ENCODE measurements around the gene NRF1. TPM values are rescaled to one million over a fixed set of nuclear protein-coding genes. Genes with fewer than 3 reads are reported as not detected.
A peak's percentile ranks its signal among the peaks of the same experiment; 100 is the strongest.

NRF1 gene
- total RNA-seq, 1 experiment from 2014 or later, result 6.7 TPM

DNA sequence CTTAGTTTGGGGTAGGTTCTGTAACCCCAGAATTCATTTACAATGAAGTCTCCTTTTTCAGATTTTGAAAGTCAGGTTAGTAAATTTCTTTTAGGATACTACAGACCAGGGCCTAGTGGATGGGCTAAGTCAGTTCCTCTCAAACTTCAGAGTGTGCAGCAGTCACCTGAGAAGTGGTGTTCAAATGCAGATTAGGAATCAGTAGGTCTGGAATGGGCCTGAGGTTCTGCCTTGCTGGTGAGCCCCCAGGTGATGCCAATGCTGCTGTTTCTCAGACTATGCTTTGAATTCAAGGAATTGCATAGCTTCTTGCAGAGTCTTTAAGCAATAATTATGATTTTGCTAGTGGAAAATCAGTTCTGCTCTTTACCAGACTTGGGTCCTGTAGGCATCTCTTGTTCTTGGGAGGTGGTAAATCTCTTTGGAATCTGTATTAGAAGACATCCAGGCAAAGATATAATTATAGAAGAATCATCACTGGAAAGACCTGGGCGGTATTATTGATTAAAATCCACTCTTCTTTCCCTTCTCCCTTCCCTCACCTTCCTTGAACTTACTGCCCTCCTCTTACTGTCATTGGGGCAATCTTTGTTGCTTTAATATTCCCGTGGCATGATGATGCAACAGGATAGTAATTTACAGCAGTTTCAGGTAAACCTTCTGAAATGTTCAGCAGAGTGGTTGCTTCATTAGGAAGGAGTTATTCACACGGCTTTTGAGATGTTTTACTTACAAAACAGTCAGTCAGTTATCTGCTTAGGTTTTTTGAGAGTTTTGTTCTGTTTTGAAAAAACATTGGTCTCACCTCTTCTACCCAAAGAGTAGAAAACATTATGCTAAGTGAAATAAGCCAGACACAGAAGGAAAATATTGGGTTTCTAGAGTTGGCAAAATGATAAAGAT is 87.2 kb downstream of the NRF1 start:
- in situ Hi-C loops (cut with HindIII; ENCODE audit: low pct_unique_long_range_greater_than_20kb, low sequenced_read_pairs), result loop anchor here (25.0 kb wide), 1 partner anchor 114 kb away; no protein-coding TSS in a partner anchor
- no peak for DNase-seq (ENCODE audit: low read depth, low spot score)

GRCh38 chr7:129702316-129702715 is 90.8 kb downstream of the NRF1 start:
- in situ Hi-C loops (cut with HindIII; ENCODE audit: low pct_unique_long_range_greater_than_20kb, low sequenced_read_pairs), result no loop called here
- DNase-seq (ENCODE audit: low read depth, low spot score), result no peak

GRCh38 chr7:129702761-129703338 is 91.3 kb downstream of the NRF1 start:
- in situ Hi-C loops (cut with HindIII; ENCODE audit: low pct_unique_long_range_greater_than_20kb, low sequenced_read_pairs), result no loop called here
- no peak for DNase-seq (ENCODE audit: low read depth, low spot score)

DNA sequence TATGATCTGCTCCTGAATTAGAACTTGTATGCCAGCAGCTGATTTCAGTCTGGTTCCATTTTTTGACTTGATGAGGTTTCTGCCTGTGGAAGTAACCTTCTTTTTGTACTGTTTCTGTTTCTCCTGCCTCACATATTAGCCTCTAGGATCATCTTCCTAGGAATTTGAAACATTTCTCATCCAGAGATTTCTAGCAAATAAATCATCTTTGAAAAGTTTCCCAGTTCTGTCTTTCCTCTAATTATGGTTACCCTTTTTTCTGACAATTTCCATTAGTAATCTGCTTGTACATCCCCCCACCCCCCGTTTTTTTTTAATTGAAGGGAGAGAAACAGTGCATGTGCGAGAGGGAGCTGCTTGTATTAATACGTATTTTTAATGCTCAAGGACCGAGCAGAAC is 92.2 kb downstream of the NRF1 start:
- in situ Hi-C loops (cut with HindIII; ENCODE audit: low pct_unique_long_range_greater_than_20kb, low sequenced_read_pairs), result no loop called here
- no peak for DNase-seq (ENCODE audit: low read depth, low spot score)

DNA sequence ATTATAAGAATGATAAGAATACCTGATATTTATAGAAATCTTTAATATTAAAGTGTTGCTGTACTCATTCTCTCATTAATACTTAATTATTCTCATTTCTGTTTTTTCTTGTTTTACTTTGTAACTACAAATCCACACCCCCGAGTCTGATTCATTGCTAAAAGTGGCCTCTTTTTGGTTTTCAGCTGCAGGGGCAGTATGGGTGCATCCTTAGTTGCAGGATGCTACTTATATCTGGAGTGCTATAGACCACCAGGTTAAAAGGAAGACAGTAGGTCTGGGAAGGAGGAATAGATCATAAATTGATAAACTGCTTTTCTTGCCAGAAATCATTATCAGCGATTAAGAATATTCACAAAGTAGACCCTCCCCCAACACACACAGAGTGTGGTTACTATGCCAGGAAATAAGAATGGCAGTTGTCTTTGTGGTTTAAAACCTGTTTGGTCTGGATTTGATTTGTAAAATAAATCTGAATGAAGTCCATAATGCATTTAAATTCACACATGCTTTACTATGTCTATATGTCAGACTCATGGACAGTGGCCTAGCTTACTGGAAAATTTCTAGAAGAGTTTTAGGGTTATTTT is 96.5 kb downstream of the NRF1 start:
- in situ Hi-C loops (cut with HindIII; ENCODE audit: low pct_unique_long_range_greater_than_20kb, low sequenced_read_pairs), result no loop called here
- DNase-seq (ENCODE audit: low read depth, low spot score), result no peak

GRCh38 chr7:129713544-129713943 is 102.0 kb downstream of the NRF1 start:
- no peak for DNase-seq (ENCODE audit: low read depth, low spot score)
- in situ Hi-C loops (cut with HindIII; ENCODE audit: low pct_unique_long_range_greater_than_20kb, low sequenced_read_pairs), result no loop called here

DNA sequence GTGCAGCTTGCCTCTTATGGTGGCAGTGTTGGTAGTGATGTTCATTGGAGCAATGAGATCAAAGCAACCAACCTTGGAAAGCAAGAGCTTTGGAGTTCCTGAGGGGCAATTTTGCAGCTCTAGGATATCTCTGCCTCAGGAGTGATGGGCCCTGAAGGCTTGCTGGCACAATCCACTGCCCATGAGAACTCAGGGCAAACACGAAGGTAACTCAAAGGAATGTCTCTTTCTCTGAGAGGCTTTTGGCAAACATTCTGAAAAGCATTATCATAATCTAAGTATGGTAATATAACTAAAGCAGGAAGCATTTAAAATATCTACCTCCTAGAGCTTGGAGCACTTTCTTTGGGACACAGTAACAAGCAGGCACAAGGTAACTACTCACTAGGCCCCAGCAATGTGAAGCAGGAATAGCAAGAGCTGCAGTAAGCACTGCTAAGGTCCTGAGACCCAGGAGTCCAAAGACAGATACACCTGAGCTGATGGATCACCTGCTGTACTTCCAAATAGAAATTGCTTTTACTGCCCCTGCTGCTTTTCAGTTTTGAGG is 103.1 kb downstream of the NRF1 start:
- in situ Hi-C loops (cut with HindIII; ENCODE audit: low pct_unique_long_range_greater_than_20kb, low sequenced_read_pairs), result no loop called here
- no peak for DNase-seq (ENCODE audit: low read depth, low spot score)

GRCh38 chr7:129719980-129720732 is 108.6 kb downstream of the NRF1 start:
- in situ Hi-C loops (cut with HindIII; ENCODE audit: low pct_unique_long_range_greater_than_20kb, low sequenced_read_pairs), result no loop called here
- no peak for DNase-seq (ENCODE audit: low read depth, low spot score)

DNA sequence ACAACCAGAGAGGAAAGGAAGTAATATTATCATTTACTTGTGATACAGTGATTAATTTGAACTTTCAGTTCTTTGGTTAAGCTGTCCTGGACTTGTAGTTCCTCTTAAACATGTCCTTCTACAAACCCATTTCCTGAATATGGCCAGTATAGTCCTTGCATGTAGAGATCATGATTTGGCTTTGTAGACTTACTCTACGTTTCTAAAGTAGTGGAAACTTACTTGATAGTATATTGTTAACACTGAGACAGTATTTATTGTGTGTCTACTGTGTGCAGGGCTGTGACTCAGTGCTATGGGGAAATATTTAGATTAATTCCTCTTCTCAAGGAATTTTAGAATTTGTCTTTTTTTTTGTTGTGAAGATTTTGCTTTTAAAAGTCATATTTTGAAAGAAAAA is 109.5 kb downstream of the NRF1 start:
- DNase-seq (ENCODE audit: low read depth, low spot score), result no peak
- in situ Hi-C loops (cut with HindIII; ENCODE audit: low pct_unique_long_range_greater_than_20kb, low sequenced_read_pairs), result no loop called here

- in situ Hi-C loops (cut with HindIII; ENCODE audit: low pct_unique_long_range_greater_than_20kb, low sequenced_read_pairs), result no loop called here
- no peak for DNase-seq (ENCODE audit: low read depth, low spot score)
Measured at GRCh38 chr7:129723679-129724078, 112.2 kb downstream of the NRF1 start.

GRCh38 chr7:129724796-129725195 is 113.3 kb downstream of the NRF1 start:
- no peak for DNase-seq (ENCODE audit: low read depth, low spot score)
- in situ Hi-C loops (cut with HindIII; ENCODE audit: low pct_unique_long_range_greater_than_20kb, low sequenced_read_pairs), result no loop called here

DNA sequence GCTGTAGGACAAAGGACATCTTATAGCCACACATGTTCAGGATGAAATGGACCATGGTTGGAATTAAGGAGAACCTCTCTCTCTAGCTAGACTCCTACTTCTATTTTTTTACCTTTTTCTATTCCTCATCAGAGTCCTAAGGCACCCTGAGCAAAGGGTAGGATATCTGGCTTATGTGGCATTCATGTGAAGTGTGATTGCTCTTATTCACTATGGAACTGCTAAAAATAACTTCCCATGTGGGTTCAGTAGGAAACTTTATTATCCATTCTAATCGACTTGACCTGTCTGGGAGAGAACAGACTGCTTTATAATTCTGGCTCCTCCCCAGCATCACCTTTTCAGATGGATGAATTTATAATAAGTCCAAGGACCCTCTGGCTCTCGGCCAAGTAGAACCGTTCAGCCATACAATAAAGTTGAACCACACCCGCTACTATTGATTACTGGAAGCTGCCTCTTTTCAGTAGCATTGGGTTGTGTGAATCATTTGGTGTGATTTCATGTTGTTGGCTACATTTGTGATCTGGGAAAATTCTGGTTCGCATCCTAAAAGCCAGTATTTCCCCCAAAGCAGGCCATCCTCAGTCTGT is 117.5 kb downstream of the NRF1 start:
- no peak for DNase-seq (ENCODE audit: low read depth, low spot score)
- in situ Hi-C loops (cut with HindIII; ENCODE audit: low pct_unique_long_range_greater_than_20kb, low sequenced_read_pairs), result no loop called here

DNA sequence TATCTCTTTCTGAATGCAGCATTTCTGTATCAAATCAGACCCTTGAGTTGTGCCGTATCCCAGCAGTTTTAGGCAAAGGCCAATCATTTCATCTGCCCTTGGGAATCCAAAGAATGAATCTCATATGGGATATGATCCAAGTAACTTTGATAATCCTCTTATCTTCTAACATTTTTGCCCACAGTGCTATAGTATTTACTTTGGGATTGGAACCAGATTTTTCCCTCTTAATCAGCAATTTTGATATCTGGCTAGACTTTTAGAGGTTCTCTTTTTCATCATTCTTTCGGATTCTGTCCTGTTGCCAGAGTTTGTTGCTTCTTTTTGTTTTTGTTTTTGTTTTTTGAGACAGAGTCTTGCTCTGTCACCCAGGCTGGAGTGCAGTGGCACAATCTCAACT is 118.0 kb downstream of the NRF1 start:
- in situ Hi-C loops (cut with HindIII; ENCODE audit: low pct_unique_long_range_greater_than_20kb, low sequenced_read_pairs), result no loop called here
- no peak for DNase-seq (ENCODE audit: low read depth, low spot score)

DNA sequence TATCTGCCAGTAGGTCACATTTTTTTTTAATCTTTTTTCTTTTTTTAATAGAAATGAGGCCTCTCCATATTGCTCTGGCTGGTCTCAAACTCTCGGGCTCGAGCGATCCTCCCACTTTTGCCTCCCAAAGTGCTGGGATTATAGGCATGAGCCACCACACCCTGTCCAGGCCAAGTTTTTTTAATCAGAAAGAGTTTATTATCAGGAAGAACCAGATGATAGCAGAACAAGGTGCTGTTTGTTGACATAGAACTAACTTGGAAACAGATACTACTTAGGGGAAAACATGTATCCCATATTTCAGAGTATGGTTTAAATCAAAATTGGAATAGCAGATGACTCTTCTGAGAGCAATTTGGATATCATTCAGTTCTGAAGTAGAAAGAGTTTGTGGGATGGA is 118.6 kb downstream of the NRF1 start:
- in situ Hi-C loops (cut with HindIII; ENCODE audit: low pct_unique_long_range_greater_than_20kb, low sequenced_read_pairs), result no loop called here
- DNase-seq (ENCODE audit: low read depth, low spot score), result no peak

GRCh38 chr7:129734400-129734799 is 122.9 kb downstream of the NRF1 start:
- DNase-seq (ENCODE audit: low read depth, low spot score), result no peak
- in situ Hi-C loops (cut with HindIII; ENCODE audit: low pct_unique_long_range_greater_than_20kb, low sequenced_read_pairs), result no loop called here

- in situ Hi-C loops (cut with HindIII; ENCODE audit: low pct_unique_long_range_greater_than_20kb, low sequenced_read_pairs), result no loop called here
- peak; percentile 48 for DNase-seq (ENCODE audit: low read depth, low spot score)
Measured at GRCh38 chr7:129739427-129739826, 127.9 kb downstream of the NRF1 start.

GRCh38 chr7:129740574-129741410 is 129.3 kb downstream of the NRF1 start:
- in situ Hi-C loops (cut with HindIII; ENCODE audit: low pct_unique_long_range_greater_than_20kb, low sequenced_read_pairs), result no loop called here
- DNase-seq (ENCODE audit: low read depth, low spot score), result no peak

Data from SK-MEL-5 (cell line).